Neural progenitor cell (in vitro differentiated cells): ENCODE results near the gene GJA1.

ENCODE experiments used
- CTCF ChIP-seq: fragments of 200-600 bp; sonication (generic); IDR thresholded peaks from 2 replicates; pipeline ENCODE4 v1.5.1; 2017; ENCODE audit warnings: antibody characterized with exemption, mild to moderate bottlenecking
- EZH2 ChIP-seq: fragments of 200-600 bp; sonication (generic); IDR thresholded peaks from 2 replicates; pipeline ENCODE4 v1.6.1; 2017; ENCODE audit warnings: antibody characterized with exemption, mild to moderate bottlenecking, moderate library complexity

- TF ChIP-seq EZH2 (no peak), CTCF (no peak)
Measured at GRCh38 chr6:121442576-121442975, 7.1 kb downstream of the GJA1 start.
